HG03159 (cell line): Measurements from ENCODE around the gene STC2.
A peak's percentile ranks its signal among the peaks of the same experiment; 100 is the strongest.
"Not testable (repeated sequence)": the region's sequence is repeated elsewhere in the genome, so short reads cannot be mapped to it uniquely, and the experiment has no call there.

ENCODE experiments used
- ATAC-seq: cut with Tn5 transposase; IDR thresholded peaks from one replicate; pipeline ENCODE4 v1.9.1; 2021; ENCODE audit warnings: mild to moderate bottlenecking, moderate library complexity; ENCODE audit not compliant: unreplicated experiment

STC2 gene

GRCh38 chr5:173327948-173328843 lies at the start of gene STC2:
STC2 (minus strand) TSS chr5:173328414; CDS start chr5:173328193, 221 bp downstream.
- peak; percentile 39 for ATAC-seq

- ATAC-seq, result no peak
Measured at GRCh38 chr5:173371400-173371799, 43.2 kb upstream of the STC2 start.

DNA sequence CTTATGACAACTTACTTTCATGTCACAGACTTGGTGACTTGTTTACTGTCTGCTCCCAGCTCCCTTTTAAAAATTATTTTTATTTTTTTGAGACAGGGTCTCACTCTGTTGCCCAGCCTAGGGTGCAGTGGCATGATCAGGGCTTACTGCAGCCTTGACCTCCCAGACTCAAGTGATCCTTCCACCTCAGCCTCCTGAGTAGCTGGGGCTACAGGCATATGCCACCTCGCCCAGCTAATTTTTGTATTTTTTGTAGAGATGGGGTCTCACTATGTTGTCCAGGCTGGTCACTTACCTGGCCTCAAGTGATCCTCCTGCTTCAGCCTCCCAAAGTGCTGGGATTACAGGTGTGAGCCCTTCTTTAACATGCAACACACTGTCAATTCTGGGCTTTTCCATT lies 35.2 kb upstream of the STC2 start:
- ATAC-seq, result not testable (repeated sequence)

- ATAC-seq, result no peak
Measured at GRCh38 chr5:173355561-173355960, 27.3 kb upstream of the STC2 start.

GRCh38 chr5:173354645-173355044 lies 26.4 kb upstream of the STC2 start:
- no peak for ATAC-seq

- no peak for ATAC-seq
Measured at GRCh38 chr5:173352366-173353349, 24.4 kb upstream of the STC2 start.

DNA sequence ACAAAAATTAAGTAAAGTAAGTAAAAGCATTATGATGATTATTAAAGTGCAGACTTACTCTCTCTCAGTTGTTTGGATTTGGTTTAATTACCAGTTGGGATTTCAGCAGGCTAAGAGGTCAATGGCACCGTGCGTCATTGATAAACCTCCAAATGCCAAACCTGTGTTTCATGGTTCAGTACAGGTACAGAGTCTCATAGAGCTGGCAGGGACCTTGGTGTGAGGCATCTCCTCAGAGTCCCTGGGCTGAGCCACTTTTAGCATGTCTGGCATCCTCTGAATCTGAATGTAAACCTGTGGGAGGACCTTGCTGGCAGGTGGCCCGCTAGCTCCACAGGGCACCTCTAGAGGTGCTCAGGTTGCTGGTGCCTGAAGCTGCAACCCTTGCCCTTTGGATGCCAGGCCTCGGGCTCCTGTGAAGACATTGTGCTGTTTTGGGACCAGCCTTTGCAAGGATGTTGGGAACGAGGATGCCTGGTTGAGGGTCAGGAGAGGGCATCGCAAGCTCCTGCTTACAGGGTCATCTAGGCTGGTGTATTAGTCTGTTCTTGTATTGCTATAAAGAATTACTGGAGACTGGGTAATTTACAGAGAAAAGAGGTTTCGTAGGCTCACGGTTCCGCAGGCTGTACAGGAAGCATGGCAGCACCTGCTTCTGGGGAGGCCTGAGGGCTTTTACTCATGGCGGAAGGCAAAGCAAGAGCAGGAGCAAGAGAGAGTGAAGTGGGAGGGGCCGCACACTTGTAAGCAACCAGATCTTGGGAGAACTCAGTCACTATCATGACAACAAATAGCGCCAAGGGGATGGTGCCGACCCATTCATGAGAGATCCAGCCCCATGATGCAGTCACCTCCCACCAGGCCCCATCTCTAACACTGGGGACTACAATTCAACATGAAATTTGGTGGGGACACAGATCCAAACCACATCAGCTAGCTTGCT lies 14.9 kb upstream of the STC2 start:
- ATAC-seq, result no peak

GRCh38 chr5:173341961-173342430 lies 13.8 kb upstream of the STC2 start:
- ATAC-seq, result no peak

DNA sequence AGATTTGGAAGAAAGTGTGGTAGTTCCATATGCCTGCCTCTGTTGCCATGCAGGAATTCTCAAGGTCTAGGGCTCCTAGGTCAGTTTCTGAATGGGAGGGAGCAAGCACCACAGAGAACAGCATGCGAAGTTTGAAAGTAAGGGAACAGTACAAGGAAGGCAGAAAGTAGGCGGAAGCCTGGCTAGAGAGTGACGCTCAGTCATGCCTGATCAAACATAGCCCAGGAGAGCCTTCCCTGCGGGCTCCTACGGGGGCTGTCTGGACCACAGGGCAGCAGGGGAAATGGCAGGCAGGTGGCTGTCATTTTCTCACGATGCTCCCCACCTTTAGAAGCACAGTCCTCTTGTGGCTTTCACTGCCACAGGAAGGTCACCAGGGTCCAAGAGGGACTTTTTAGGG lies 12.8 kb upstream of the STC2 start:
- no peak for ATAC-seq

- no peak for ATAC-seq
Measured at GRCh38 chr5:173340451-173340850, 12.2 kb upstream of the STC2 start.

- ATAC-seq, result no peak
Measured at GRCh38 chr5:173339286-173339685, 11.1 kb upstream of the STC2 start.

- no peak for ATAC-seq
Measured at GRCh38 chr5:173338380-173339015, 10.3 kb upstream of the STC2 start.

DNA sequence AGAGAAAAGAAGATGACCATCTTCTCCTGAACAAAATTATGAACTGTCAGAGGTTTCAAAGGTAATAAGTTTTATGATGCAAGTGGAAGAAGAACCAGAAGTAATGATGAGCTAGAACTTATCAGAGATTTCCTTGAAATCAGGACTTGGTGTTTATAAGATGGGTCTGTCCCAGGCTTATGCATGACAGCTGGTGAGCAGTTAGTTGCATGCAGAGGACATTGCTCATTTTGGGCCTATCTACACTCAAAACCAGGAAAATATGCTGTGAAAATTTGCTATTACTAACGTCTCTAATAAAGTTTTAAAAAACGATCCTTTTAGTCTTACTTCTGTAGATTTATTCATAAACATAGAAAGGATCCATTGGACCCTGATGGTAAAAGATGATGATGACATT lies 6.6 kb upstream of the STC2 start:
- no peak for ATAC-seq

- no peak for ATAC-seq
Measured at GRCh38 chr5:173333925-173334661, 5.9 kb upstream of the STC2 start.

DNA sequence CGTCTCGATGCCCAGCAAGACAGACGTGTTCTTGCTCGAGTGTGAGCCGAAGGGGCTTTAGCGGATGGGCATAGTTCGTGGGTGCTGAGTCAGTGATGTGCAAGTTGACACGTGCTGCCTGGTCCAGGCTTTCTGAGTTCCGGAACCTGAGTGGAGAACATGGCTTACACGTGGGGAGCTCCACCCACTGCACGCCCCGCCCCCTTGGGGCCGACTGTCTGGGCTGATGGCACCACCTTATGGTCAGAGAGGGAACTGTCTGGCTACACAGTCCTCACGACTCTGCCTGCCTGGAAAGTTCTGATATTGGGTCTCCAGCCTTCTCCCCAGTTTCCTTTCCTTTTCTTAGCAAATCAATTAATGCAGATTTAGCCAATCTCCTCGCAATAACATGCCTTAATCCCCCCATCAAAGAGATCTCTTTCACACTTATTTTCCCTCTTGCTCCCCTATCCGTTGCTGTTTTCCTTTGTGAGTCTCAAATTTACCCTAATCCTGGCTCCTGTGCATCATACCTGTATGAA lies 3.8 kb upstream of the STC2 start:
- ATAC-seq, result peak; percentile 83

DNA sequence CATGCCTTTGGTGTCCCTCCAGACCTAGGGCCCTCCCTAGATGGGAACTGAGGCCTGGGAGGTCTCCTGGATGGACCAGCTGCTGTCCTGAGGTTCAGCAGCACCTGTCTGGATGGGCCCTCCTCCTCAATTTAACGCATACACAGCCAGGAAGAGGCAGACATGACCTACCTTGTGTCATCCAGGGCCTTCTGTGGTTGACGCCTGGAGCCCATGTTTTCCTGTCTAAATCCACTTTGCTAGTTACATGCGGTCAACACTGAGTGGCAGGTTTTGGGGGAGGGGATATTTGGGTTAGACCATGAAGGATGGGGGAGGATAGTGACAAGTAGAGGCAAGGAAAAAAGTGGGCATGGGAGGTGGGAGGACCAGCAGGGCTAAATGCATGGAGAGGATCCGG lies 3.1 kb upstream of the STC2 start:
- no peak for ATAC-seq

GRCh38 chr5:173330338-173331206 lies 2.4 kb upstream of the STC2 start:
- no peak for ATAC-seq
